ENCODE data around the gene ALG2. TPM values are rescaled to one million over a fixed set of nuclear protein-coding genes. Genes with fewer than 3 reads are reported as not detected.

ALG2 gene
- 33.0 and 34.8 TPM in 2 replicates for total RNA-seq
- long read RNA-seq, transcript ALG2-201 (3 exons, 2,966 nt) = minor isoform, 24 of 269 reads
- long read RNA-seq, transcript ALG2-203 (2 exons, 1,880 nt) = major isoform, 233 of 269 reads
- long read RNA-seq, partial matches to known transcripts = 11 of 269 reads
- long read RNA-seq, other reads (novel, unspliced or antisense) = 1 of 269 reads

GRCh38 chr9:99221621-99222415, at the start of gene ALG2, which contains the start of gene SEC61B:
Gene ALG2 (minus strand): TSS chr9:99221942. CDS start chr9:99221894, 48 bp downstream.
Gene SEC61B (plus strand): TSS chr9:99222282. CDS start chr9:99222364, 82 bp downstream.
- no peaks in the 10 kb centered on the region for H3K27me3 Mint-ChIP-seq (ENCODE audit: unreplicated experiment)
- H3K4me1 Mint-ChIP-seq (ENCODE audit: unreplicated experiment) = peaks cover 43% of the 10 kb centered on the region

DNA sequence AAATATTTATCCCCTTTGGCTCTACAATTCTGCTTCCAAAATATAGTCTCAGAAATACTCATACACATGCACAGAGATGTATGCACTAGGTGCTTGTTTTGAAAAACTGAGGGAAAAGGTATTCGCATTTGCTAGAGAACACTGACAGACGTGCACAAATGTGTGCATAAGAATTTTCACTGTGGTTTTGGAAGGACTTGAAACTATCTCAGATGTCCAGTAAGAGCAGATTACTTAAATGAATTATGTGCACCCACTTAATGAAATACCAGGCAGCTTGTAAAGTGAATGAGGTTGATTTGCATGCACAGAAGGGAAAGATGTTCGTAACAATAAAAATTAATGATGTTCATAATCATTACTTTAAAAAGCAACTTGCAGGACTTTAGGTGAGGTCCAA, 48.7 kb upstream of the ALG2 start:
- Mint-ChIP-seq H3K27ac (ENCODE audit: unreplicated experiment) (no peak overlapping the region), H3K9me3 (ENCODE audit: unreplicated experiment) (peaks cover 5% of the 10 kb centered on the region), H3K4me1 (ENCODE audit: unreplicated experiment) (peaks cover 17% of the 10 kb centered on the region), H3K36me3 (ENCODE audit: unreplicated experiment) (no peaks in the 10 kb centered on the region), H3K4me3 (ENCODE audit: unreplicated experiment) (no peak overlapping the region), H3K27me3 (ENCODE audit: unreplicated experiment) (no peaks in the 10 kb centered on the region)
- TF ChIP-seq, protein P1, sequence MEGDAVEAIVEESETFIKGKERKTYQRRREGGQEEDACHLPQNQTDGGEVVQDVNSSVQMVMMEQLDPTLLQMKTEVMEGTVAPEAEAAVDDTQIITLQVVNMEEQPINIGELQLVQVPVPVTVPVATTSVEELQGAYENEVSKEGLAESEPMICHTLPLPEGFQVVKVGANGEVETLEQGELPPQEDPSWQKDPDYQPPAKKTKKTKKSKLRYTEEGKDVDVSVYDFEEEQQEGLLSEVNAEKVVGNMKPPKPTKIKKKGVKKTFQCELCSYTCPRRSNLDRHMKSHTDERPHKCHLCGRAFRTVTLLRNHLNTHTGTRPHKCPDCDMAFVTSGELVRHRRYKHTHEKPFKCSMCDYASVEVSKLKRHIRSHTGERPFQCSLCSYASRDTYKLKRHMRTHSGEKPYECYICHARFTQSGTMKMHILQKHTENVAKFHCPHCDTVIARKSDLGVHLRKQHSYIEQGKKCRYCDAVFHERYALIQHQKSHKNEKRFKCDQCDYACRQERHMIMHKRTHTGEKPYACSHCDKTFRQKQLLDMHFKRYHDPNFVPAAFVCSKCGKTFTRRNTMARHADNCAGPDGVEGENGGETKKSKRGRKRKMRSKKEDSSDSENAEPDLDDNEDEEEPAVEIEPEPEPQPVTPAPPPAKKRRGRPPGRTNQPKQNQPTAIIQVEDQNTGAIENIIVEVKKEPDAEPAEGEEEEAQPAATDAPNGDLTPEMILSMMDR (IDR thresholded peaks at IDR 0.05) = no peak
- no peak for DNase-seq (ENCODE audit: extremely low spot score, unreplicated experiment)

More at GRCh38 chr9:99221621-99222415, at the start of gene ALG2, which contains the start of gene SEC61B:
- Mint-ChIP-seq H3K4me3 (ENCODE audit: unreplicated experiment) (peak within 1 kb of the TSS; percentile 99), H3K36me3 (ENCODE audit: unreplicated experiment) (peaks cover 28% of the 10 kb centered on the region), H3K9me3 (ENCODE audit: unreplicated experiment) (no peaks in the 10 kb centered on the region), H3K27ac (ENCODE audit: unreplicated experiment) (peak within 1 kb of the TSS; percentile 100)
- DNase-seq (ENCODE audit: extremely low spot score, unreplicated experiment) = peak; percentile 96
- TF ChIP-seq, protein P1 (IDR thresholded peaks at IDR 0.05) = no peak

DNA sequence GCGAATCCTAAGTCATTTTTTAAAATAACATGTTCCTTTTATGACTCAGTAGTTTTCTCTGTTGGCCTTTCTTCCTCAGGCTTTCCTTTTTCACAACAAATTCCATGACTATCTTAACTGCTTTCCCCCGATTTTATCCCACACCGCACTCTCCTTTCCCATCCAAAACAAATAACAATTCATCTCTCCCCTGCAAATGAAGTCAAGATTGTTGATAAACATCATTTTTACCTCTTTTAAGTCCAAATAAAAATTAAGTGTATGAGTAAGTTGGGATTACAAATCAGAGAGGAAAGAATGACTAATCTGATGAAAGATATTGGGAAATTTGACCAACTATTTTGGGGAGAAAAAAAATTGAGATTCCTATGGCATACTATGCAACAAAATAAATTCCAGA, 47.7 kb upstream of the ALG2 start:
- TF ChIP-seq, protein P1 (IDR thresholded peaks at IDR 0.05) = no peak
- DNase-seq (ENCODE audit: extremely low spot score, unreplicated experiment) = no peak
- peaks cover 5% of the 10 kb centered on the region for H3K9me3 Mint-ChIP-seq (ENCODE audit: unreplicated experiment)

DNA sequence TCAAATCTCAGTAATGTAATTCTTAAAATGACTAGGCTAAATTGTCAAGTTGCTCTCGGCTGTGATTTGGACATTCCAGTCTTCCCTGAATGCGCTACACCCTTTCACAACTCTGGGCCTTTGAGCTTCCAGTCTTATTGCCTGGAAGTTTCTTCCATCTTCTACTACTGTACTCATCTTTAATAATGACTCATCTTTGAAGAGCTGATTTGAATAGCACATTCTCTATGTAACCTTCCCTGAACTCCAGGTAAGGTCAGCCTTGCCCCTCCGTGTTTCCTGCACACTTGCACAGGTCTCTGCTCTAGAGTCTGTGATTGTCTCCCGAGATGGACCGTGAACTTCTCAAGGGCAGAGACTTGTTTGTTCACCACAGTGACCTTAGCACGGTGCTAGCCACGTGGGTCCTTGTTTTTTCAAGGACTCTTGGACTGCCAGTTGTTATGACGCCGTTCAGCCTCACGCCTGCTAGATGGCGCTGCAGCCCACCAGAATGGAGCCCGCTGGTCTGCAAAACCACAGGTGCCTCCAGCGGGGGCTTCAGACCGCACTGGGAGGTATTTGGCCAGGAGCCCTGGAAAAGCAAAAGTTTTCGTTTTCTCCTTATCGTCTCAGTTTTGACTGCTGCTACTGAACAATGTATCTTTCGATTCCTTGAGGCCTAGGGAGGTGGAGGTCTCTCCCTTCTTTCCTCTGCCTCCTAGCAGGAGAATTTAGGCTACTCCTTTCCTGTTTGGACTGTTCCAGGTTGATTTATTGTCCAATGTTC, 44.7 kb upstream of the ALG2 start:
- H3K27ac Mint-ChIP-seq (ENCODE audit: unreplicated experiment) = no peak overlapping the region
- H3K36me3 Mint-ChIP-seq (ENCODE audit: unreplicated experiment) = no peaks in the 10 kb centered on the region
- H3K27me3 Mint-ChIP-seq (ENCODE audit: unreplicated experiment) = no peaks in the 10 kb centered on the region
- peak; percentile 87 for DNase-seq (ENCODE audit: extremely low spot score, unreplicated experiment)
- H3K4me1 Mint-ChIP-seq (ENCODE audit: unreplicated experiment) = peaks cover 17% of the 10 kb centered on the region
- H3K9me3 Mint-ChIP-seq (ENCODE audit: unreplicated experiment) = peaks cover 5% of the 10 kb centered on the region
- TF ChIP-seq, protein P1 (IDR thresholded peaks at IDR 0.05) = peak; percentile 96
- H3K4me3 Mint-ChIP-seq (ENCODE audit: unreplicated experiment) = no peak overlapping the region

More for the DNA sequence above, 47.7 kb upstream of the ALG2 start:
- no peak overlapping the region for H3K4me3 Mint-ChIP-seq (ENCODE audit: unreplicated experiment)
- H3K36me3 Mint-ChIP-seq (ENCODE audit: unreplicated experiment) = no peaks in the 10 kb centered on the region
- peak overlapping the region; percentile 75 for H3K27ac Mint-ChIP-seq (ENCODE audit: unreplicated experiment)
- H3K4me1 Mint-ChIP-seq (ENCODE audit: unreplicated experiment) = peaks cover 17% of the 10 kb centered on the region
- no peaks in the 10 kb centered on the region for H3K27me3 Mint-ChIP-seq (ENCODE audit: unreplicated experiment)

Data from osteocyte (in vitro differentiated cells).